ENCODE results near the gene CCDC93. TPM values are rescaled to one million over a fixed set of nuclear protein-coding genes. Genes with fewer than 3 reads are reported as not detected.

The CCDC93 gene
- total RNA-seq, 1 experiment from 2014 or later: 34.7 TPM

DNA sequence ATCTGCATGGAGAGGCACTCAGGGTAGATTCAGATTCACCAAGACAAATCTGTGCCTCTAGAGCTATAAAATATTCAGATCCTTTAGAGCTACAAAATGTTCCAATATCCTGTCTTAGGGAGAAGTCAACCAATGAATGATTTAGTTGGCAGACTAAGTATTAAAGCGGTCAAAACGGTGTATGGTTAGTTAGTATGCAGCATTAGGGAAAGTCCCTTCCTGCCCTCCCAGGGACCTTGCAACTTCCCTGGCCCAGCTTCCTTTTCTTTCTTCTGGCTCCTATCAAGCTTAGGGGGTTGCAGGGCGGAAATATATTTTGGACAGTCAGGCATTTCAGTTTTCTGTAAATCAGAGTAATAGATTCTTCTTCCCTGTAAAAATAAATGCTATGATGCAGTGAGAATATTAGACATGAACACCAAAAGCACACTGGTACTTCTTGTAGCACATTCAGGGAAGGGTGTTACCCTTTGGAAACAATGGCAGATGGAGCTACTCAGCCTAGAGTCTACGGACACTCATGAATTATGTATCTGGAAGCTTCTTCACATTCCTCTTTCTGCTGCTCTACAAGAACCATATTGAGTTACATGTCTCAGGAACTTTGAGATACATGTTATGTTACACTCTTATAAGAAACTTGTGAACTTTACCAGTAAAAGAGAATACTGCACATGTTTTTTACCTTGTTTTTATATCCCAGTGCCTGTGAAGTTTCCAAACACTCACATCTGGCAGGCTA, 45.7 kb downstream of the CCDC93 start:
- intact Hi-C loops (cut with micrococcal nuclease; ENCODE audit: unreplicated experiment): loop anchor here (1.0 kb wide), 1 partner anchor 35 kb away; no protein-coding TSS in a partner anchor
- ChIA-PET POLR2A (no interaction called here), CTCF (no interaction called here)
- Mint-ChIP-seq H3K27ac (ENCODE audit: unreplicated experiment) (no peak overlapping the region), H3K9me3 (ENCODE audit: unreplicated experiment) (no peaks in the 10 kb centered on the region), H3K4me3 (ENCODE audit: unreplicated experiment) (no peak overlapping the region), H3K36me3 (ENCODE audit: insufficient read depth, unreplicated experiment) (peaks cover 35% of the 10 kb centered on the region), H3K27me3 (ENCODE audit: insufficient read depth, unreplicated experiment) (no peaks in the 10 kb centered on the region), H3K4me1 (ENCODE audit: low read depth, unreplicated experiment) (peaks cover 14% of the 10 kb centered on the region)
- Histone ChIP-seq H3K36me3 (ENCODE audit: control insufficient read depth, insufficient read depth, low read length) (peaks cover 1% of the 10 kb centered on the region; the same call in 1 of the 2 replicates), H3K9me3 (no peaks in the 10 kb centered on the region), H3K27me3 (replicated peaks; ENCODE audit: control insufficient read depth, insufficient read depth, low read length) (no peaks in the 10 kb centered on the region), H3K4me1 (peaks cover 9% of the 10 kb centered on the region), H3K4me3 (ENCODE audit: low read depth, low read length) (no peak overlapping the region)
- no peak for DNase-seq
- TF ChIP-seq CTCF (IDR thresholded peaks at IDR 0.05; ENCODE audit: insufficient read depth in 1 of 2, low read depth in 1 of 2, low read length in 1 of 2, severe bottlenecking in 1 of 2, unreplicated experiment in 1 of 2): no peak
- no TSS peak for BruUV-seq (replicated peaks)

- intact Hi-C loops (cut with micrococcal nuclease; ENCODE audit: unreplicated experiment): no loop called here
- no peaks in the 10 kb centered on the region for H3K27me3 ChIP-seq (replicated peaks; ENCODE audit: control insufficient read depth, insufficient read depth, low read length)
- no TSS peak for BruUV-seq (replicated peaks)
- peaks cover 3% of the 10 kb centered on the region; the same call in 1 of the 2 replicates for H3K36me3 ChIP-seq (ENCODE audit: control insufficient read depth, insufficient read depth, low read length)
- peaks cover 18% of the 10 kb centered on the region for H3K4me1 ChIP-seq
- TF ChIP-seq CTCF (IDR thresholded peaks at IDR 0.05; ENCODE audit: insufficient read depth in 1 of 2, low read depth in 1 of 2, low read length in 1 of 2, severe bottlenecking in 1 of 2, unreplicated experiment in 1 of 2): no peak
- DNase-seq: no peak
- ChIA-PET CTCF (no interaction called here), POLR2A (no interaction called here)
- Mint-ChIP-seq H3K4me3 (ENCODE audit: unreplicated experiment) (no peak overlapping the region), H3K36me3 (ENCODE audit: insufficient read depth, unreplicated experiment) (peaks cover 26% of the 10 kb centered on the region), H3K4me1 (ENCODE audit: low read depth, unreplicated experiment) (peaks cover 24% of the 10 kb centered on the region), H3K27me3 (ENCODE audit: insufficient read depth, unreplicated experiment) (no peaks in the 10 kb centered on the region), H3K9me3 (ENCODE audit: unreplicated experiment) (no peaks in the 10 kb centered on the region), H3K27ac (ENCODE audit: unreplicated experiment) (no peak overlapping the region)
- H3K4me3 ChIP-seq (ENCODE audit: low read depth, low read length): no peak overlapping the region
- H3K9me3 ChIP-seq: no peaks in the 10 kb centered on the region
These were observed 50.4 kb downstream of the CCDC93 start for GRCh38 chr2:117963446-117963845.

DNA sequence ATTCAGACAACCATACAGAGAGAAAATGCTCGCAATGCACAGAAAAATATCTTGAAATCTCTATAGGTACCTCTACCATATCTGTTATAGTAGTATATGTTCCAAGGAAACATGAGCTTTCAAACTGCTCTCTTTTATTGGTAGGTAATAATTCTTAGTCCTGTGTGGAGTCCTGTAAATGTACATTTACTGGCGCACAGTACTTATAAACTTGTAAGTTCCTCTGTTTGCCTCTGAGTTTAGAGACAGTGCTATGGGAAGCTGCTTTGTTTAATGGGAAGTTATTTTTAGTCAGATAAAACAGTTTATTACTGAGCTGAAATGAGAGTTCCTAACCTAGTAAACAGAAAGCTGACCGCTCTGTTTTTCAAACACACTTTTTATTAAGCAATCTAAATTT, 52.7 kb downstream of the CCDC93 start:
- intact Hi-C loops (cut with micrococcal nuclease; ENCODE audit: unreplicated experiment): no loop called here
- no peaks in the 10 kb centered on the region for H3K27me3 Mint-ChIP-seq (ENCODE audit: insufficient read depth, unreplicated experiment)
- Histone ChIP-seq H3K4me1 (peaks cover 32% of the 10 kb centered on the region), H3K36me3 (ENCODE audit: control insufficient read depth, insufficient read depth, low read length) (peaks cover 5% of the 10 kb centered on the region; the same call in 1 of the 2 replicates), H3K27me3 (replicated peaks; ENCODE audit: control insufficient read depth, insufficient read depth, low read length) (no peaks in the 10 kb centered on the region), H3K9me3 (no peaks in the 10 kb centered on the region), H3K4me3 (ENCODE audit: low read depth, low read length) (no peak overlapping the region)
- ChIA-PET POLR2A (no interaction called here), CTCF (interaction anchor here (1.0 kb wide), 1 partner anchor 41 kb away, joined by 3 read pairs; no protein-coding TSS in a partner anchor)
- no peak for TF ChIP-seq CTCF (IDR thresholded peaks at IDR 0.05; ENCODE audit: insufficient read depth in 1 of 2, low read depth in 1 of 2, low read length in 1 of 2, severe bottlenecking in 1 of 2, unreplicated experiment in 1 of 2)
- peaks cover 48% of the 10 kb centered on the region for H3K36me3 Mint-ChIP-seq (ENCODE audit: insufficient read depth, unreplicated experiment)
- peaks cover 39% of the 10 kb centered on the region for H3K4me1 Mint-ChIP-seq (ENCODE audit: low read depth, unreplicated experiment)
- H3K27ac Mint-ChIP-seq (ENCODE audit: unreplicated experiment): no peak overlapping the region
- no peak for DNase-seq
- no peak overlapping the region for H3K4me3 Mint-ChIP-seq (ENCODE audit: unreplicated experiment)
- BruUV-seq (replicated peaks): no TSS peak
- H3K9me3 Mint-ChIP-seq (ENCODE audit: unreplicated experiment): peaks cover 14% of the 10 kb centered on the region
